Glomerular visceral epithelial cell (primary cell): ENCODE measurements around the gene TM4SF18.
A peak's percentile ranks its signal among the peaks of the same experiment; 100 is the strongest.

Source experiments
- DNase-seq: peaks from one replicate; pipeline ENCODE4 v3.0.0-alpha.2; 2016; ENCODE audit errors: extremely low spot score

The TM4SF18 gene

GRCh38 chr3:149330609-149331331 is 2.7 kb downstream of the TM4SF18 start:
- peak; percentile 88 for DNase-seq

DNA sequence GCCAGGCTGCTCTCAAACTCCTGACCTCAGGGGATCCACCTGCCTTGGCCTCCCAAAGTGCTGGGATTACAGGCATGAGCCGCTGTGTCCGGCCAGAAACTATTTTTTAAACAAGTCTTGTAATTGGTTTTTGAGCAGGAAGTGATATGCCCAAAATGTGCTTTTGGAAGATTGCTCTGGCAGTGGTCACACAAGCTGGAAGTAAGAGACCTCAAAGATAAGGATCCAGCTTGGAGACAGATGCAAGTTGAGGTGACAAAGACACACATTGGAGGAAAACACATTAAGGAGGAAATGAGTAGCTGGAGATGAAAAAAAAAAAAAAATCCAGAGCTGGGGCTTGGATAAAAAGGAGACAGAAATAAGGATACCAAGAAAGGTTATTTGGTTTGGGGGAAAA is 6.3 kb downstream of the TM4SF18 start:
- no peak for DNase-seq

- no peak for DNase-seq
Observed at GRCh38 chr3:149325581-149325980, 7.9 kb downstream of the TM4SF18 start.

GRCh38 chr3:149324332-149324731 is 9.1 kb downstream of the TM4SF18 start:
- no peak for DNase-seq

DNA sequence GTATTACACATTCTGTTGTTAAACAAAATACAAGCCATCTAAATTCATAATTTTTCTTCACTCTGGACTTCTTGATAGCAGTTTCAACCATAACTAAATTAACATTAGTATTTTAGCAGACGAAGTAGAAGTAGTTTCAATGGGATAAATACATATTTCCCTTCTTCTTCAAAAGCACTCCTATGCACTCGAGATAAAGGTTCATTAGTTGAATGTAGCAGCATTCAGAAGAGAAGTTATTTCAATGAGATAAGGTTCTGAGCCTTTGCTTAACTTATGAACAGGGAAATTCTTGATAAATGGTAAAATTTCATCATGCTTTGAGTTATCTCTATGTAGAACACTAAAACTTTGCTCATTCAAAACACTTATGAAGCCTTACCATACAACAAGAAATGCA is 11.8 kb downstream of the TM4SF18 start:
- no peak for DNase-seq

DNA sequence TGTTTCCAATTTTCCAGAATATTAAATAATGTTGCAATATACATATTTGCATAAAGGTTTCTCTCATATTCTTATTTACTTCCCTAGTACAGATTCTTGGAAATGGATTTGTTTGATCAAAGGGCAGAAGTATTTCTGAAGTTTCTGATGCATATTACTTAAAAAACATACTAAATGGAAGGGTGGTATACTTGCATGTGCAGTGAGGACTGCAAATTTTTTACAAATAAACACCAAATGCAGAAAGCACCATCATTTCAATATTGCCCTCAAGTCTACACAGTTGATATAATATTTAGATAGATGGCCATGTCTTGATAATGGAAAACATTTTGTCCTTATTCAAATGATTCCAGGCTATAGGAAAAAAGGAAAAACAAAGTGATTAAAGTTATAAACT is 12.3 kb downstream of the TM4SF18 start:
- DNase-seq = no peak

- DNase-seq = peak; percentile 27
Observed at GRCh38 chr3:149319750-149320149, 13.7 kb downstream of the TM4SF18 start.

DNA sequence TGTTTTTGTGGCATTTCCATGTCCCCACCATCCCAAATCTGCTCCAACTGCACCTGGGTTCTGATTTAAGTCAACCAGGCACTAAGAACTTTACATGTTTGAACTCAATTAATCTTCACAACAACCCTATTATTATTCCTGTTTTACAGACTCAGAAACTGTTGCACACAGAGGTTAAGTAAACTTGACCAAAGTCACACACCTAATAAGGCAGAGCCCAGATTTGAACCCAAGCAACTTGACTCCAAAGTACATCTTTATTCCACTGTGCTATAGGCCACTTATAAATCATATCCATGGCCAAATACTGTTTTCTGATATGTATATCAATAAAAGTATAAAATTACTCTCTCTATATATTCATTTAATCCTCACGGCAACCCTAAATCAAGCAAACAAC is 16.4 kb downstream of the TM4SF18 start:
- no peak for DNase-seq

DNA sequence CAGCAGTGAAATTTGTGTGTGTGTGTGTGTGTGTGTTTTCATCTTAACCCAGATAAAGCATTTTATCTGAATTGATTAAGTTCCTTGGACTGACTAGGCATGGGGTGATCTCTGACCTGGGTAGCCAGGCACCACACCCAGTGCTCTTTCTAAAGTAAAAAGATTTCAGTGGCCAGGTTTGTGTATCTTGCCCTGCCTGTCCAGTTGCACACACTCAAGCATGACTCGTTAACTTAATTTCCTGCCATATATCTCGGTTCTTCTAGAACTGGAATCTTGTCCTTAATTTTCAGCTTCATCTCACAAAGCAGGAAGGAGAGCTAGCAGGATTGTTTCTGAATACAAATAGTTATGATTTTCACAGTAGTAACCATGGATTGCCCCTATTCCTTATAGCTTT is 17.0 kb downstream of the TM4SF18 start:
- no peak for DNase-seq

DNA sequence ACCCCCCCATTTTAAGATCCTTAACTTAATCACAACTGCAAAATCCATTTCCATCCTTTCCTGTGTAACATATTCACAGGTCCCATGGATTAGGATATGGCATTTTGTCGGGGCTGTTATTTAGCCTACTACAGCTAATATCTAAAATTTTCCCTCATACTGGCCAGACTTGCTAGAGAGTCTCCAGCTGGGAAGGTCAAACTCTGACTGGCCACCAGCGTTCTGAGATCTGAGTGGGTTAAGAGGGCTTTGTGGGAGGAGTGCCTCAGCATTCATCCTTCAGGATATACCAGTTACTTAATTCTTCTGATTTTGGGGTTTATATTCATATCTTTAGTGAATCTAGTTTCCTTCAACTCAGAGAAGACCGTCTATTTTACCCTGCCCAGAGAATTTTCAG is 17.7 kb downstream of the TM4SF18 start:
- DNase-seq = no peak

- DNase-seq = peak; percentile 65
Observed at GRCh38 chr3:149314807-149315578, 18.4 kb downstream of the TM4SF18 start.

GRCh38 chr3:149313542-149313941 is 19.9 kb downstream of the TM4SF18 start:
- DNase-seq = no peak

DNA sequence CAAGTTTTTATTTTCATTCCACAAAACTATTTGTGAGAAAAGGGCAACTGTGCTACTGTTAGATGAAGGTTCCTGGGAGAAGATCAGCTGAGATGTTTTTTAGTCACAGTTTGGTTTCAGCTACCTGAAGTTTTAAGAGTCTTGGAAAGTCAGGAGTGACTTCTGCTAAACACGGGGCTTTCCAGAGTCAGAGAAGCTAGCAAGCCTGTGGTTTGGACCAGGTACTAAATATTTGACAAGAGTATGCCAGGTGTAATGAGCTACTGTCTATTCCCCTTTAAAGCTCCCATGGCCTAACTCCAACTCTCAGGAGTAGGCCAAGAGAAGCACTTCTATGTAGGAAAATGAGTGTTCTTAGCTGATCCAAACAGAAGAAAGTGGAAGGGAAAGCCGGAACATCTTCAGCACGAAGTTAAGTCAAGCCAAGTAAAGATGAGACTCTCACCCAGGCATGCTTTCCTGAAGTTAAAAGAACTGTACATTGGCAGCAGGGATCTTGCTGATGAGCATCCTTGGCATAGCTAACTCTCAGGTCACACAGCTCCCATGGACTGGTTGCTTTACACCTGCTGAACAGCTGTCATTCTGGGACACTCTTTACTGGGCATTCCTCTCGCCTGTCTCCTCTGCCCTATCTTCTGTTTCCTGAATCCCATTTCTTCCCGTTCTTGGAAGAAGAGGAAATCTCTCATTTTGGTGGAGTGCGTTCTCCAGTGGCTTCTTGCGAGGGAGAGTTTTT is 22.5 kb downstream of the TM4SF18 start:
- DNase-seq = no peak

DNA sequence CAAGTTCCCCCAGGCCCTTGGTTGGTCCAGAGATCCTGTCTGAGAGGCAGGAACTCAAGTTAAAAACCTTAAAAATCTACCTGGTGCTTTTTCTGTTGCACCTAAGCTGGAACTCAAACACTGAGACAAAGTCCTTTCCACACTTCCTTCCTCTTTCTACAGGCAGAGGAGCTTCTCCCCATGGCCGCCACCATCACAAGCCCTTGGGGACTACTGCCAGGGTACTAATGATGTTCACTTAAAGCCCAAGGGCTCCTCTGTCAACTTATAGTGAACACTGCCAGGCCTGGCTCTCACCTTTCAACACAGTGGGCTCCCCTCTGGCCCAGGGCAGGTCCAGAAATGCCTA is 26.0 kb downstream of the TM4SF18 start:
- DNase-seq = no peak

DNA sequence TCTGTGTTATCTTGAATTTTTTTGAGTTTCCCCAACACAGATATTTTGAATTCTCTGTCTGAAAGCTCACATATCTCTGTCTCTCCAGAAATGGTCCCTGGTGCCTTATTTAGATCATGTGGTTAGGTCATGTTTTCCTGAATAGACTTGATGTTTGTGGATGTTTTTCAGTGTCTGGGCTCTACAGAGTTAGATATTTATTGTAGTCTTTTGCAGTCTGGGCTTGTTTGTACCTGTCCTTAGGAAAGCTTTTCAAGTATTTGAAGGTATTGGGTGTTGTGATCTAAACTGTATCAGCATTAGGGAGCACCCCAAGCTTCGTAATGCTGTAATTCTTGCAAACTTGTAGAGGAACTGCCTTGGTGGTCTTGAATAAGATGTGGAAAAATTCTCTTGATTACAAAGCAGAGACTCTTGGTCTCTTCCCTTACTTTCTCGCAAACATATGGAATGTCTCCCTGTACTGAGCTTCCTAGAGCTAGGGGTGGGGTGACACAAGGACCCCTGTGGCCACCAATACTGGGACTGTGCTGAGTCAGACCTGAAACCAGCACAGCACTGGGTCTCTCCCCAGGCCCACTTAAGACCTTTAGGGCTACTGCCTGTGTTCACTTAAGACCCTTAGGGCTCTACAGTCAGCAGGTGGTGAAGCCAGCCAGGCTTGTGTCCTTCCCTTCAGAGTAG is 26.5 kb downstream of the TM4SF18 start:
- DNase-seq = no peak

GRCh38 chr3:149305376-149305775 is 28.1 kb downstream of the TM4SF18 start:
- no peak for DNase-seq

- DNase-seq = peak; percentile 86
Observed at GRCh38 chr3:149299938-149300801, 33.3 kb downstream of the TM4SF18 start.

DNA sequence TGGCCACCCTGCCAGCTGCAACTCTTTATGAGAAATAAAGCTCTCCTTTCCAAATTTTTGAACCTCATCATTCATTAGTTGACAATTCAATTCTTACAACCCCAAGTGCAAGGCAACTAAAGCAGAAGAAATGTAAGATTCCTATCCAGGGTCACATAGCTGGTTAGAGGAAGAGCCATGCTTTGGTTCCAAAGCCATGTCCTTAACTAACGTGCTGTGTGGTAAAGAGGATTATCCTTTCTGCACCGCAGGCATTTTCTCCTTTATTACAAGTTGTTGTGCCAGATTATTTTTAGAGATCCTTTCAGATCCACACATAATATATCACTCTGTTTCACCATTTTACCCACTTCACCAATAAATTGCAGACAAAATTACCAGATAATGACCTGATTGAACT is 36.5 kb downstream of the TM4SF18 start:
- DNase-seq = no peak

- no peak for DNase-seq
Observed at GRCh38 chr3:149292666-149293065, 40.8 kb downstream of the TM4SF18 start.

- no peak for DNase-seq
Observed at GRCh38 chr3:149291178-149291577, 42.3 kb downstream of the TM4SF18 start.

- no peak for DNase-seq
Observed at GRCh38 chr3:149288655-149289054, 44.8 kb downstream of the TM4SF18 start.
